PFSK-1 (cell line): ENCODE data around the gene MRPL36.

Experiments
- FOXP2 ChIP-seq: optimal IDR thresholded peaks from 2 replicates; pipeline ENCODE3; 2011; ENCODE audit warnings: borderline replicate concordance, control low read depth, inconsistent platforms; ENCODE audit not compliant: insufficient read depth; ENCODE audit errors: extremely low read length, extremely low read depth
- POLR2AphosphoS5 ChIP-seq: IDR thresholded peaks from 2 replicates; pipeline ENCODE4 v1.6.1; 2012; ENCODE audit warnings: low read depth, mild to moderate bottlenecking, control low read depth, low read length, moderate library complexity
- REST ChIP-seq, 2 experiments: IDR thresholded peaks; 2 replicates each; pipeline versions ENCODE4 v1.6.1 to v1.8.0; 2011 to 2012; ENCODE audit warnings: low read depth in 2 of 2, low read length in 2 of 2, control low read depth in 1 of 2, inconsistent platforms in 1 of 2, mild to moderate bottlenecking in 1 of 2, moderate library complexity in 1 of 2; ENCODE audit not compliant: insufficient read depth in 1 of 2
- SIN3A ChIP-seq: IDR thresholded peaks from 2 replicates; pipeline ENCODE4 v1.6.1; 2012; ENCODE audit warnings: mild to moderate bottlenecking, low read length, moderate library complexity, borderline replicate concordance; ENCODE audit not compliant: insufficient read depth
- TAF1 ChIP-seq: IDR thresholded peaks from 2 replicates; pipeline ENCODE4 v1.6.1; 2012; ENCODE audit warnings: low read length, control low read depth, borderline replicate concordance; ENCODE audit not compliant: insufficient read depth

The MRPL36 gene

GRCh38 chr5:1831677-1832313, 32.2 kb upstream of the MRPL36 start:
- TF ChIP-seq FOXP2 (no peak), TAF1 (no peak), SIN3A (no peak), POLR2AphosphoS5 (no peak), REST (IDR thresholded peaks at IDR 0.05; ENCODE audit: insufficient read depth in 1 of 2, low read depth in 2 of 2, low read length in 2 of 2) (no peak)

- TF ChIP-seq TAF1 (no peak), SIN3A (no peak), FOXP2 (no peak), REST (IDR thresholded peaks at IDR 0.05; ENCODE audit: insufficient read depth in 1 of 2, low read depth in 2 of 2, low read length in 2 of 2) (no peak), POLR2AphosphoS5 (no peak)
Observed at GRCh38 chr5:1831257-1831656, 31.6 kb upstream of the MRPL36 start.

- TF ChIP-seq POLR2AphosphoS5 = no peak
- no peak for TF ChIP-seq SIN3A
- TF ChIP-seq TAF1 = no peak
- no peak for TF ChIP-seq REST (IDR thresholded peaks at IDR 0.05; ENCODE audit: insufficient read depth in 1 of 2, low read depth in 2 of 2, low read length in 2 of 2)
- no peak for TF ChIP-seq FOXP2
Observed at GRCh38 chr5:1830571-1831228, 31.1 kb upstream of the MRPL36 start.

GRCh38 chr5:1827886-1828397, 28.3 kb upstream of the MRPL36 start:
- TF ChIP-seq POLR2AphosphoS5 (no peak), SIN3A (no peak), FOXP2 (no peak), REST (IDR thresholded peaks at IDR 0.05; ENCODE audit: insufficient read depth in 1 of 2, low read depth in 2 of 2, low read length in 2 of 2) (no peak), TAF1 (no peak)
